Measurements from ENCODE around the gene DNAJC21. TPM values are rescaled to one million over a fixed set of nuclear protein-coding genes. Genes with fewer than 3 reads are reported as not detected.
"Not testable (repeated sequence)": the region's sequence is repeated elsewhere in the genome, so short reads cannot be mapped to it uniquely, and the experiment has no call there.

Gene DNAJC21
- 42.0 TPM for polyA plus RNA-seq (2013, experiment 1 of 2; ENCODE audit: insufficient read length)
- polyA plus RNA-seq (2013, experiment 2 of 2; ENCODE audit: insufficient read length), result 49.5 TPM

- DNase-seq, result peak; percentile 98
Measured at GRCh38 chr5:34929134-34929719, at the start of gene DNAJC21. Gene DNAJC21 (plus strand): TSS chr5:34929559. CDS start chr5:34929820, 261 bp downstream.

DNA sequence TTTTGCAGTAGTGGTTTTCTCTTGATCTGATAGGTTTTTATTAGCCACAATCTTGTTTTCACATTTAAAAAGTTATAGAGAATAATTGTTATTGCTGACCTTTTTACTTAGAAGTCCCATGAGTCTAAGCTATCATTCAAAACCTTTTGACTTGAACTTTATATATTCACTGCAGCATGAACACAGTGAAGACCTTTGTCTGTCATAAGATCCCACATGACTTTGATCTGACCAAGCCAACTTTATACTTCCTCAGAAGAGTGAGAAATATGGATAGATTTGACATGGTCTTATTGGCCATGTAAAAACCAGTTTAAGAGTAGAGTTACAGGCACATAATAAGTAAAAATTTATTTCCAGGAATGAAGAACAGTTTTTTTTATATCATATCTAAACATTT, 48.1 kb upstream of the DNAJC21 start:
- DNase-seq, result no peak

- no peak for DNase-seq
Measured at GRCh38 chr5:34886392-34887119, 42.8 kb upstream of the DNAJC21 start.

DNA sequence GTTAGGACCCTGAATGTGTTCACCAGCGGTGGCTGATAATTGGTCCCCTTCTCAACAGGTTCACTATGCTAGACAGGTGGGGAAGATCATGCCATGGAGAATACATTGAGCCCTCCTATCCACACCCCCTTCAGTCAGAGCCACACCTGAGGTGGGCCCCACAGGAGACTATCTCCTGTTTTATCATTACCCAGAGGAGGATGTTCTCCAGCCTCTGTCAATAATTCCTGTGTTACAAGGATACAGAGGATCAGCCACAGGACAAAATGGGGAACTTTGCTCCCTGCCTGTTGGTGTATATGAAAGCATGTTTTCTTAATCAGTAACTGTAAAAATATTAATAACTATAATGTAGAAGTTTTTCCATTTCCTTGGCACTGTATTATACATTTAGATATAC, 40.0 kb upstream of the DNAJC21 start:
- no peak for DNase-seq

- DNase-seq, result peak; percentile 85
Measured at GRCh38 chr5:34891981-34892380, 37.4 kb upstream of the DNAJC21 start.

DNA sequence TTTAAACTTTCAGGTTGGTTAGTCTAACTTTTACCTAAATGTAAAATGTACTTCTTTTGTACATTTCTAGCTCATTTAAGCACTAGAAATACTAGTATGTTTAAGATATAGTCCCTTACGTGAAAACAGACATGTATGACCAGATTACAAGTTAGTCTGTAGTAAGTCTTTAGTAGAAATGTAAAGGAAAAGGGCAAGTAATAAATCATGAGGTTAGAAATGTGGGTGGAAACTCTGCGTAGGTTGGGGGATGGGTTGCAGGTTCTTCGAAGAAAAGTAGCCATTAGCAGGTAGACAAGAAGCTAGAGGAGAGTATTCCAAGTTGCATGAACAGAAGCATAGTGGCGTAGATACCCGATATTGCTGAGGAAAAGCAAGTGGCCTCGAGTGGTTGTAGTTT, 36.9 kb upstream of the DNAJC21 start:
- no peak for DNase-seq

DNA sequence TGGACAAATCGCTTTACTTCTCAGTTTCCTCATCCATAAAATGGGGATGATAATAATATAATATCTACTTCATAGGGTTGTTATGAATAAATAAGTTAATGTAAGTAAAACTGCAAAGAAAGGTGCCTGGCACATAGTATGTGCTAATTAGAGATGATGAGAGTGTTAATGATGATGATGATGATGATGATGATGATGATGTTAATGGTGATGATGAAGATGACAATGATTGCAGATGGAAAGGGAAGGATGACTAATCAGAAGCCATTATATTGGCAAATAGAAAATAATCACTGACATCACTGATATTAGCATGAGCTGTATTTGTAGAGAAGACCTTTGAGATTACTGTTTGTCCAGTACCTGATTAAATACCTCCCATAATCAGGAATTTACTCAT, 34.6 kb upstream of the DNAJC21 start:
- DNase-seq, result no peak

DNA sequence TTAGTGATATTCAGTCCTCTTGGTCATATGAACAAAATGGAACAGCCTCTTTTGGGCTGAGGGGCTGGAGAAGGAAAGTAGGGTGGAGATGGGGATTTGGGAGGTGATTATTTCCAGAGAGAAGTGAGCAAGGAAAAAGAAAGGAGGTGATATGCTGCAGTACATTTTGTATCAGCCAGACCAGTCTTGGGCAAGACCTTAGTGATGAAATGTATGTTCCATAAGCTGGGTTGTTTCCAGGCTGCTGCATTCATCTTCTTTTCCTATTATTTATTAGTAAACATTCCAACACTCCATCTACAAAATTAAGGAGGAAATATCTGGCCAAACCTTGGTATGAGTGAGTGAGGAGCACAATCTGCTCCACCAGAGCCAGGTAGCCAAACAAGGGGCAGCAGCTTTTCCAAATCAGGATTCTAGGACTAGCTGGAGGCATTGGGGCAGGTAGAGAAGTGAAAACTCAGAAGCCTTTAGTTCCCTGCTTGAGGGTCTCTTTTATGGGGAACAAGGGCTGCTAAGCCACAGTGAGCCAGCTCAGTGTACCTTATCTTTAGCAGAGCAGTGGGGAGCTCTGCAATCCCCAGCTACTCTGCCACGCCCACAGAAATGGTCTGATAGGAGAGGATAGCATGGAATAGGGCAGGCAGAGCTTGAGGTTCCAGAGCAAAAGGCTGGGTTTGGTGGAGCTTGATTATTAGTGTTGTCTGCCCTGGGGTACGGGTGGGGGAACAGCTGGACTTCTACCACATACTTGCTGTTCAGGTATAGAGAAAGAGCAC, 33.5 kb upstream of the DNAJC21 start:
- DNase-seq, result no peak

DNA sequence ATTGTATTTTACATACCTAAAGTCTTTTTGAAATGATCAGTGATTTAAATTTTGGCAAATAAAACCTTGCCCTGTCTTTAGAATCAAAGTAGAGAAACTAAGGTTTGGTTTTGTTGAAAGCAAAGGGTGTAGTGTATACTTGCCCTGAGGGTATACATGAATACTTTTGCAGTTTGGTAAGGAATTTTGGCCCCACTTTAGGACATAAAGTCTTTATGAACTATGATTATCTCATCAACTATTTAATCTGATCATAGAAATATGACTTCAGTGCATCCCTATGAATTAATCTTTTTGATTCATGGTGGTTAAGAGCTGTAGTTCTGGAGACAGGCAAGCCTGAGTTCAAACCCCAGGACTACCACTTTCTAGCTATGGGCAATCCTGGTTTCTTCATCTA, 31.7 kb upstream of the DNAJC21 start:
- DNase-seq, result peak; percentile 23

- peak; percentile 77 for DNase-seq
Measured at GRCh38 chr5:34898258-34898895, 31.0 kb upstream of the DNAJC21 start.

DNA sequence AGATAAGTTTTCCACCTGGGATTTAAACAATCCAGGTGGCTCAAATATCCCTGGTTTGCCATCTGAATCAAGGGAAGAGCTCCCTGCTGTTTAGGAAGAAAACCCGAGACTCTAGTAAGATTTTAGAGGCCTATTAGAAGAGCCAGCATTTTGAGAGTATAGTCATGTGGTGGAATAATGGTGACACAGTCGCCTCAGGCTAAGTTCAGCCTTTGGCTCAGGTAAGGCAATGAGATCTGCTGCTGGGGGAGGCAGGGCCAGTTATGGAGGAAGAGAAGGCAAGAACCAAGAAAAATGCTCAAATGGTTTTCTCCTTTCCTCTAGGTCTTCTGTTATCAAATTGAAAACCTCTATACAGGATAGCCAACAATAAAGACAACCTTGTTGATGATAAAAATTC, 30.3 kb upstream of the DNAJC21 start:
- no peak for DNase-seq

GRCh38 chr5:34900652-34901051, 28.7 kb upstream of the DNAJC21 start:
- no peak for DNase-seq

DNA sequence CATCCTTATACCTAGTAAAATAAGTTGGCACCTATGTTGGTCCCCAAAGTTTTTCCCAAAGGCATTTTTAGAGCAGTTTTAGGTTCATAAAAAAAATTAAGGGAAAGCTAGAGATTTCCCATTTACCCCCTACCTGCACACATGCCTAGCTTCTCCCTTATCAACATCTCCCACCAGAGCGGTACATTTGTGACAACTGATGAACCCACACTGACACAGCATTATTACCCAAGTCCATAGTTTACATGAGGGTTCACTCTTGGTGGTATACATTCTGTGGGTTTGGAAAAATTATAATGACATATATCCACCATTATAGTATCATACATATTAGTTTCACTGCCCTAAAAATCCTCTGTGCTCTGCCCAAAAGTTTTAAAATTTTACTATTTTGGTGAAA, 26.1 kb upstream of the DNAJC21 start:
- DNase-seq, result no peak

GRCh38 chr5:34905564-34905963, 23.8 kb upstream of the DNAJC21 start:
- DNase-seq, result peak; percentile 20

DNA sequence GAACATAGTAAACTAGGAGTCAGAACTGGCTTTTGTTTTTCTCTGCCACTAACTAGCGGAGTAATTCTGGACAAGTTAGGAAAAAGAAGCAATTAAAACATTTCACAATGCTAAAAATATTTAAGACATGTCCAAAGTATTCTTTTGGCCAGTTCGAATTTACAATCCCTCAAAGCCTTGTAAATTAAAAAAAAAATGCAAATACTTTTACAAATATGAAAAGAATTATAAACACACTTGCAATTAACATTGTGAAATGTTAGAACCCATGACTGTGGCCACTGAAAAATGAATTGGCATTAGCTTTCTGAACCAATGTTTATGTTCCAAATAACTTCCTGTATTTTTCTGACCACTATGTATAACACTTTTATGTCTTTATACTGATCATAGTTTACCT, 16.3 kb upstream of the DNAJC21 start:
- DNase-seq, result peak; percentile 63

- no peak for DNase-seq
Measured at GRCh38 chr5:34914671-34915138, 14.7 kb upstream of the DNAJC21 start.

GRCh38 chr5:34915139-34915855, 14.1 kb upstream of the DNAJC21 start, which contains the start of the genes BRIX1 and RAD1:
Gene BRIX1 (plus strand): TSS chr5:34915711. CDS start chr5:34915739, 28 bp downstream.
Gene RAD1 (minus strand): TSS chr5:34915504. CDS start chr5:34914892, 612 bp downstream.
- peak; percentile 98 for DNase-seq

GRCh38 chr5:34915856-34916192, 13.5 kb upstream of the DNAJC21 start:
- DNase-seq, result no peak

DNA sequence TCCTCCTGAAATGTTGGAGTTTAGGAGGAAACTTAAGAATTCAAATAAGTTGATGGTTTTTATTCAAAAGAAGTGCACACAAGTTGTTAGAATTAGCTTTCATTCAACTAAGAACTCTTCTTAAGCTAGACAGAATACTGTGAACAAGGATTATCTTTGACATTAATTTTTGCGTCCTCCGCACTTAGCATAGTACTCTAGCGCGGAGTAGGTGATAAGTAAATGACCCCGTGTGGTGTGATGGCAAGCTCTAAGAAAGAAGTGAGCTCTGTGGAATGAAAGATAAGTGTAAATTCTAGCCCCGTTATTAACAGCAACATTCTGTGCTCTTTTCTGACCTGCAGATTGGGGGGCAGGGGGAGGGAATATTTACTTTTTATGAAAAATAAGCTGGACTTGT, 12.8 kb upstream of the DNAJC21 start:
- DNase-seq, result no peak

DNA sequence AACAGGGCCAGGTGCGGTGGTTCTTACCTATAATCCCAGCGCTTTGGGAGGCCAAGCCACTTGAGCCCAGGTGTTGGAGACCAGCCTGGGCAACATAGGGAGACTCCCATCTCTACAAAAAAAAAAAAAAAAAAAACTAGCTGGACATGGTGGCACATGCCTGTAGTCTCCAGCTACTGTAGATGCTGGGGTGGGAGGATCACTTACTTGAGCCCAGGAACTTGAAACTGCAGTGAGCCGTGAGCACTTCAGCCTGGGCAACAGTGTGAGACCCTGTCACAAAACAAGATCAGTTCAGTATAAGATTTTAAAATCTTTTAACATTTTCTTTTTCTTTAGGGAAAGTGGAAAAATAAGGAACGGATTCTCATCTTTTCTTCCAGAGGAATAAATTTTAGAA, 11.3 kb upstream of the DNAJC21 start:
- DNase-seq, result no peak

- DNase-seq, result no peak
Measured at GRCh38 chr5:34919077-34919476, 10.3 kb upstream of the DNAJC21 start.

DNA sequence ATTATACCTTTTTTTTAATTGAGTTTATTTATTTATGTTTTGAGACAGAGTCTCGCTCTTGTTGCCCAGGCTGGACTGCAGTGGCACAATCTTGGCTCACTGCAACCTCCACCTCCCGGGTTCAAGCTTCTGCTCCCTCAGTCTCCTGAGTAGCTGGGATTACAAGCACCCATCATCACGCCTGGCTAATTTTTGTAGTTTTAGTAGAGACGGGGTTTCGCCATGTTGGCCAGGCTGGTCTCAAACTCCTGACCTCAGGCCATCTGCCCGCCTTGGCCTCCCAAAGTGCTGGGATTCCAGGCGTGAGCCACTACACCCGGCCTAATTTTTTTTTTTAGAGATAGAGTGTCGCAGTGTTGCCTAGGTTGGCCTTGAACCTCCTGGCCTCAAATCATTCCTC, 6.1 kb upstream of the DNAJC21 start:
- DNase-seq, result not testable (repeated sequence)

Measured in fibroblast of skin of scalp (primary cell).